Head of caudate nucleus (tissue), 42 donors: ENCODE results near the gene ARF4.

Experiments
- DNase-seq, 42 donors: peaks; one replicate each; pipeline versions ENCODE4 v3.0.0 to v3.0.0-alpha.2; 2020 to 2021; ENCODE audit warnings: mixed read lengths in 7 of 42
- intact Hi-C: fragments of 100-400 bp; cut with DNase I; formaldehyde crosslinking; loops from one replicate; pipeline ENCODE4 v1.15.0; 2022

The ARF4 gene

GRCh38 chr3:57586778-57587177, 10.4 kb downstream of the ARF4 start:
- intact Hi-C loops, result no loop called here
- DNase-seq, result no peak

GRCh38 chr3:57583544-57583943, 13.6 kb downstream of the ARF4 start:
- DNase-seq, result no peak
- intact Hi-C loops, result no loop called here

- intact Hi-C loops, result no loop called here
- DNase-seq, result no peak
Measured at GRCh38 chr3:57582474-57583168, 14.5 kb downstream of the ARF4 start.

GRCh38 chr3:57577801-57578200, 19.3 kb downstream of the ARF4 start:
- intact Hi-C loops, result no loop called here
- DNase-seq, result no peak

- no peak for DNase-seq
- intact Hi-C loops, result no loop called here
Measured at GRCh38 chr3:57575966-57576626, 21.0 kb downstream of the ARF4 start.

- intact Hi-C loops, result no loop called here
- no peak for DNase-seq
Measured at GRCh38 chr3:57572096-57572495, 25.0 kb downstream of the ARF4 start.

- intact Hi-C loops, result no loop called here
Measured at GRCh38 chr3:57570878-57571277, 26.3 kb downstream of the ARF4 start.

GRCh38 chr3:57569859-57570450, 27.2 kb downstream of the ARF4 start:
- no peak for DNase-seq
- intact Hi-C loops, result no loop called here

More at GRCh38 chr3:57570878-57571277, 26.3 kb downstream of the ARF4 start:
- no peak for DNase-seq

- no peak for DNase-seq
- intact Hi-C loops, result loop anchor here (5.0 kb wide), 1 partner anchor 198 kb away; the partner anchor contains the start of gene SLMAP
Measured at GRCh38 chr3:57559526-57559925, 37.6 kb downstream of the ARF4 start.

GRCh38 chr3:57557085-57557537, 40.0 kb downstream of the ARF4 start:
- intact Hi-C loops, result loop anchor here (5.0 kb wide), 1 partner anchor 200 kb away; the partner anchor contains the start of gene SLMAP
- DNase-seq, result peak in 3 of 42 donors; percentile 18 to 28 (median 27)

GRCh38 chr3:57556459-57557084, 40.6 kb downstream of the ARF4 start:
- DNase-seq, result peak in 33 of 42 donors; percentile 5 to 63 (median 38)
- intact Hi-C loops, result loop anchor here (1.0 to 5.0 kb wide), 2 partner anchors 41 to 201 kb away; partner anchors contain the start of genes ARF4 and SLMAP

- intact Hi-C loops, result loop anchor here (1.0 to 5.0 kb wide), 2 partner anchors 41 to 201 kb away; partner anchors contain the start of genes ARF4 and SLMAP
- DNase-seq, result peak; percentile 79 to 96 (median 91)
Measured at GRCh38 chr3:57555738-57556458, 41.2 kb downstream of the ARF4 start, which contains the start of gene PDE12. PDE12 (plus strand) TSS chr3:57556274; CDS start chr3:57556380, 106 bp downstream.

GRCh38 chr3:57555306-57555705, 41.8 kb downstream of the ARF4 start:
- DNase-seq, result peak in 2 of 42 donors; percentile 8 to 21
- intact Hi-C loops, result loop anchor here (5.0 kb wide), 1 partner anchor 202 kb away; the partner anchor contains the start of gene SLMAP

GRCh38 chr3:57546616-57547015, 50.5 kb downstream of the ARF4 start:
- no peak for DNase-seq
- intact Hi-C loops, result no loop called here

- intact Hi-C loops, result no loop called here
Measured at GRCh38 chr3:57545636-57546268, 51.4 kb downstream of the ARF4 start.

GRCh38 chr3:57544181-57545125, 52.7 kb downstream of the ARF4 start, which contains the start of gene DNAH12:
DNAH12 (minus strand) TSS chr3:57544344; CDS start chr3:57542870, 1,474 bp downstream.
- intact Hi-C loops, result no loop called here
- DNase-seq, result peak in 28 of 42 donors; percentile 5 to 50 (median 24)

More at GRCh38 chr3:57545636-57546268, 51.4 kb downstream of the ARF4 start:
- peak in 15 of 42 donors; percentile 7 to 55 (median 18) for DNase-seq

- intact Hi-C loops, result no loop called here
- no peak for DNase-seq
Measured at GRCh38 chr3:57538465-57538864, 58.7 kb downstream of the ARF4 start.
